HepG2 (cell line): ENCODE results near the gene RIMS3. TPM values are rescaled to one million over a fixed set of nuclear protein-coding genes. Genes with fewer than 3 reads are reported as not detected.
A peak's percentile ranks its signal among the peaks of the same experiment; 100 is the strongest.

Source experiments
- ARID4A ChIP-seq: sonication (generic); formaldehyde crosslinking; IDR thresholded peaks from 2 replicates; pipeline ENCODE4 v1.5.0; 2020; ENCODE audit warnings: mild to moderate bottlenecking, missing genetic modification reagents, borderline replicate concordance
- DMTF1 ChIP-seq: sonication (generic); formaldehyde crosslinking; IDR thresholded peaks from 2 replicates; pipeline ENCODE4 v1.4.0; 2020; ENCODE audit warnings: mild to moderate bottlenecking, missing genetic modification reagents
- FUBP1 ChIP-seq: sonication (generic); formaldehyde crosslinking; IDR thresholded peaks from 2 replicates; pipeline ENCODE4 v1.5.1; 2020; ENCODE audit warnings: missing genetic modification reagents, mild to moderate bottlenecking, borderline replicate concordance
- KDM2A ChIP-seq: sonication (generic); formaldehyde crosslinking; IDR thresholded peaks from 2 replicates; pipeline ENCODE4 v1.4.0; 2020; ENCODE audit warnings: low read depth, missing genetic modification reagents, borderline replicate concordance
- NCOR1 ChIP-seq: fragments of 200-600 bp; sonication (generic); IDR thresholded peaks from 2 replicates; pipeline ENCODE4 v1.7.0; 2017; ENCODE audit warnings: antibody characterized with exemption, low read length, borderline replicate concordance
- NPAS2 ChIP-seq: sonication (generic); formaldehyde crosslinking; IDR thresholded peaks from 2 replicates; pipeline ENCODE4 v1.8.0; 2022; ENCODE audit warnings: mild to moderate bottlenecking, missing genetic modification reagents, borderline replicate concordance
- SATB2 ChIP-seq: sonication (generic); formaldehyde crosslinking; IDR thresholded peaks from 2 replicates; pipeline ENCODE4 v1.5.0; 2020; ENCODE audit warnings: missing genetic modification reagents
- SOX13 ChIP-seq, 3 experiments: fragments of 450-650 bp in 1 of 3; sonication (generic) in 1 of 3; formaldehyde crosslinking in 1 of 3; IDR thresholded peaks in 2 of 3; conservative IDR thresholded peaks in 1 of 3; 2 replicates each; pipeline versions ENCODE4 v1.5.0 to v1.6.1; 2016 to 2020; ENCODE audit warnings: antibody characterized with exemption in 1 of 3, mild to moderate bottlenecking in 1 of 3, missing compliant biosample characterization in 1 of 3, missing genetic modification reagents in 1 of 3, moderate library complexity in 1 of 3
- SOX5 ChIP-seq: IDR thresholded peaks from 2 replicates; pipeline ENCODE4 v1.6.1; 2016; ENCODE audit warnings: borderline replicate concordance
- ZNF10 ChIP-seq: sonication (generic); formaldehyde crosslinking; IDR thresholded peaks from 2 replicates; pipeline ENCODE4 v1.4.0; 2020; ENCODE audit warnings: mild to moderate bottlenecking, low read depth, missing genetic modification reagents, borderline replicate concordance
- polyA plus RNA-seq, 8 experiments: library from polyadenylated mRNA; depleted of rRNA in 3 of 8; stranded (reverse) in 7 of 8; unstranded in 1 of 8; fragments of >200 nt; fragmentation: Illumina TruSeq in 4 of 8; extraction: Trizol in 4 of 8; gene quantifications; 2 replicates each; pipeline versions ENCODE4 v1.2.1 to v1.2.3, GENCODE V29; 2011 to 2016; ENCODE audit warnings: low read depth in 4 of 8, missing spikeins in 1 of 8, mixed read lengths in 1 of 8; ENCODE audit not compliant: insufficient read depth in 1 of 8
- total RNA-seq, 5 experiments: library from RNA; depleted of rRNA; stranded (reverse); fragments of >200 nt; fragmentation: Illumina TruSeq; extraction: Trizol; gene quantifications; 2 replicates each; pipeline ENCODE4 v1.2.3, GENCODE V29; 2016; ENCODE audit warnings: low read depth in 1 of 5

RIMS3 gene
- total and polyA plus RNA-seq, 2 of the 13 experiments (the other 11 are each of a cell fraction or from before 2014, with no cell fraction given) = 2.1 to 5.4 TPM

GRCh38 chr1:40691538-40692428, 26.3 kb upstream of the RIMS3 start, which contains the start of gene NFYC (continued):
- TF ChIP-seq ARID4A (CRISPR knock-in tag) = peak; percentile 89; the same call in 1 of the 2 replicates
- TF ChIP-seq SOX13 (IDR thresholded peaks at IDR 0.05) = no peak
- peak in 1 of 2 experiments; percentile 52; a peak in 2 of 4 replicates for TF ChIP-seq SOX13 (CRISPR knock-in tag; conservative IDR thresholded peaks at IDR 0.05 in 1 of 2, IDR thresholded peaks at IDR 0.05 in 1 of 2)
- TF ChIP-seq KDM2A = peak; percentile 97
- TF ChIP-seq SATB2 (CRISPR knock-in tag) = no peak
- TF ChIP-seq ZNF10 (CRISPR knock-in tag) = no peak
- TF ChIP-seq DMTF1 (CRISPR knock-in tag) = peak; percentile 30; the same call in 1 of the 2 replicates
- TF ChIP-seq FUBP1 (CRISPR knock-in tag) = no peak
- 0 out of 2 replicates have a peak, but pooled peaks have one; percentile 3 for TF ChIP-seq NCOR1
- no peak for TF ChIP-seq SOX5 (CRISPR knock-in tag)
- TF ChIP-seq NPAS2 = no peak
